HEK293 (cell line): ENCODE measurements around the gene SLC26A1.
A peak's percentile ranks its signal among the peaks of the same experiment; 100 is the strongest.

Experiments used
- CTCF ChIA-PET: fragments of 350-600 bp; formaldehyde crosslinking; extraction: SDS; loops from one replicate; lab custom pipeline; 2021; ENCODE audit warnings: antibody characterized with exemption; lab: Yijun Ruan, JAX
- POLR2A ChIA-PET: fragments of 300-600 bp; formaldehyde crosslinking; extraction: SDS; loops from one replicate; lab custom pipeline; 2020; ENCODE audit warnings: antibody characterized with exemption, inconsistent platforms; lab: Yijun Ruan, JAX
- H3K27ac ChIP-seq: fragments of 200-500 bp; sonication (Bioruptor generic); 2 replicates; pipeline ENCODE4 v1.5.1; 2014; ENCODE audit warnings: low read depth, low read length, control low read depth, inconsistent platforms; ENCODE audit errors: extremely low read depth
- H3K36me3 ChIP-seq, 2 experiments: fragments of 200-500 bp in 1 of 2; sonication (Bioruptor generic) in 1 of 2; 1 replicate in 1 of 2; 2 replicates in 1 of 2; pipeline ENCODE4 v1.5.1; 2014 to 2017; ENCODE audit warnings: inconsistent platforms in 2 of 2, low read length in 2 of 2; ENCODE audit not compliant: control insufficient read depth in 2 of 2, insufficient read depth in 1 of 2
- H3K4me1 ChIP-seq: fragments of 200-500 bp; sonication (Bioruptor generic); 2 replicates; pipeline ENCODE4 v1.5.1; 2014; ENCODE audit warnings: mild to moderate bottlenecking, low read length, inconsistent platforms; ENCODE audit not compliant: control insufficient read depth, insufficient read depth
- H3K4me3 ChIP-seq: 2 replicates; pipeline ENCODE4 v1.5.1; 2011; ENCODE audit warnings: low read depth, mild to moderate bottlenecking, control low read depth, low read length, moderate library complexity
- H3K9me3 ChIP-seq: fragments of 200-500 bp; sonication (Bioruptor generic); 2 replicates; pipeline ENCODE4 v1.5.1; 2014; ENCODE audit warnings: low read depth, low read length, inconsistent platforms; ENCODE audit not compliant: control insufficient read depth, insufficient read depth
- BCL11B ChIP-seq: fragments of 450-650 bp; formaldehyde crosslinking; IDR thresholded peaks from 2 replicates; pipeline ENCODE4 v1.5.1; 2016; ENCODE audit warnings: low read depth, missing biosample characterization, missing genetic modification characterization
- CTCF ChIP-seq: fragments of 450-650 bp; formaldehyde crosslinking; IDR thresholded peaks from 2 replicates; pipeline ENCODE4 v1.5.1; 2016; ENCODE audit warnings: missing biosample characterization, missing genetic modification characterization
- HIC1 ChIP-seq: fragments of 450-650 bp; formaldehyde crosslinking; IDR thresholded peaks from 2 replicates; pipeline ENCODE4 v1.5.1; 2016; ENCODE audit warnings: missing biosample characterization, missing genetic modification characterization
- IKZF3 ChIP-seq: fragments of 450-650 bp; IDR thresholded peaks from 2 replicates; pipeline ENCODE4 v1.5.0; 2018; ENCODE audit warnings: missing biosample characterization, mild to moderate bottlenecking, missing genetic modification characterization, moderate library complexity
- KLF16 ChIP-seq: fragments of 450-650 bp; formaldehyde crosslinking; IDR thresholded peaks from 2 replicates; pipeline ENCODE4 v1.5.1; 2017; ENCODE audit warnings: missing biosample characterization, missing genetic modification characterization
- KLF7 ChIP-seq: fragments of 450-650 bp; formaldehyde crosslinking; IDR thresholded peaks from 2 replicates; pipeline ENCODE4 v1.5.1; 2016; ENCODE audit warnings: missing biosample characterization, missing genetic modification characterization, borderline replicate concordance
- SCRT1 ChIP-seq: fragments of 450-650 bp; formaldehyde crosslinking; IDR thresholded peaks from 2 replicates; pipeline ENCODE4 v1.5.1; 2016; ENCODE audit warnings: missing biosample characterization, missing genetic modification characterization, borderline replicate concordance
- SP2 ChIP-seq: fragments of 450-650 bp; formaldehyde crosslinking; IDR thresholded peaks from 2 replicates; pipeline ENCODE4 v1.5.1; 2016; ENCODE audit warnings: missing biosample characterization, missing genetic modification characterization
- TSHZ1 ChIP-seq: fragments of 450-650 bp; formaldehyde crosslinking; IDR thresholded peaks from 2 replicates; pipeline ENCODE4 v1.5.1; 2016; ENCODE audit warnings: missing biosample characterization, missing genetic modification characterization, borderline replicate concordance
- ZBTB20 ChIP-seq: fragments of 450-650 bp; formaldehyde crosslinking; IDR thresholded peaks from 2 replicates; pipeline ENCODE4 v1.5.1; 2016; ENCODE audit warnings: missing biosample characterization, missing genetic modification characterization
- ZBTB21 ChIP-seq: fragments of 450-650 bp; formaldehyde crosslinking; IDR thresholded peaks from 2 replicates; pipeline ENCODE4 v1.5.1; 2017; ENCODE audit warnings: missing biosample characterization, missing genetic modification characterization
- ZFHX2 ChIP-seq: fragments of 450-650 bp; formaldehyde crosslinking; conservative IDR thresholded peaks from 2 replicates; pipeline ENCODE4 v1.5.1; 2016; ENCODE audit warnings: missing biosample characterization, missing genetic modification characterization
- ZFP69B ChIP-seq: fragments of 450-650 bp; formaldehyde crosslinking; IDR thresholded peaks from 2 replicates; pipeline ENCODE4 v1.5.1; 2016; ENCODE audit warnings: missing biosample characterization, missing genetic modification characterization
- ZNF175 ChIP-seq: fragments of 450-650 bp; formaldehyde crosslinking; IDR thresholded peaks from 2 replicates; pipeline ENCODE4 v1.5.1; 2016; ENCODE audit warnings: missing biosample characterization, missing genetic modification characterization
- ZNF311 ChIP-seq: fragments of 450-650 bp; formaldehyde crosslinking; IDR thresholded peaks from 2 replicates; pipeline ENCODE4 v1.5.1; 2017; ENCODE audit warnings: missing biosample characterization, missing genetic modification characterization, borderline replicate concordance
- ZNF324 ChIP-seq: fragments of 450-650 bp; formaldehyde crosslinking; IDR thresholded peaks from 2 replicates; pipeline ENCODE4 v1.5.1; 2016; ENCODE audit warnings: missing biosample characterization, missing genetic modification characterization
- ZNF335 ChIP-seq: fragments of 450-650 bp; formaldehyde crosslinking; conservative IDR thresholded peaks from 2 replicates; pipeline ENCODE4 v1.5.1; 2016; ENCODE audit warnings: missing biosample characterization, missing genetic modification characterization
- ZNF341 ChIP-seq: fragments of 450-650 bp; formaldehyde crosslinking; IDR thresholded peaks from 2 replicates; pipeline ENCODE4; 2016; ENCODE audit warnings: low read depth, missing biosample characterization, missing genetic modification characterization
- ZNF350 ChIP-seq: fragments of 450-650 bp; formaldehyde crosslinking; IDR thresholded peaks from 2 replicates; pipeline ENCODE4 v1.5.0; 2017; ENCODE audit warnings: missing biosample characterization, mild to moderate bottlenecking, missing genetic modification characterization
- ZNF449 ChIP-seq: fragments of 450-650 bp; formaldehyde crosslinking; IDR thresholded peaks from 2 replicates; pipeline ENCODE4 v1.5.1; 2017; ENCODE audit warnings: missing biosample characterization, mild to moderate bottlenecking, missing genetic modification characterization, moderate library complexity
- ZNF488 ChIP-seq: fragments of 450-650 bp; formaldehyde crosslinking; IDR thresholded peaks from 2 replicates; pipeline ENCODE4 v1.5.1; 2016; ENCODE audit warnings: missing biosample characterization, missing genetic modification characterization
- ZNF530 ChIP-seq: fragments of 450-650 bp; formaldehyde crosslinking; IDR thresholded peaks from 2 replicates; pipeline ENCODE4 v1.5.1; 2016; ENCODE audit warnings: low read depth, missing biosample characterization, missing genetic modification characterization
- ZNF610 ChIP-seq: fragments of 450-650 bp; formaldehyde crosslinking; IDR thresholded peaks from 2 replicates; pipeline ENCODE4 v1.5.1; 2016; ENCODE audit warnings: missing biosample characterization, missing genetic modification characterization, borderline replicate concordance
- ZNF677 ChIP-seq: fragments of 450-650 bp; IDR thresholded peaks from 2 replicates; pipeline ENCODE4 v1.5.0; 2018; ENCODE audit warnings: missing biosample characterization, mild to moderate bottlenecking, missing genetic modification characterization, moderate library complexity
- ZNF768 ChIP-seq: fragments of 450-650 bp; formaldehyde crosslinking; IDR thresholded peaks from 2 replicates; pipeline ENCODE4 v1.5.1; 2018; ENCODE audit warnings: missing biosample characterization, mild to moderate bottlenecking, missing genetic modification characterization
- ZNF777 ChIP-seq: fragments of 450-650 bp; formaldehyde crosslinking; IDR thresholded peaks from 2 replicates; pipeline ENCODE4 v1.5.1; 2017; ENCODE audit warnings: missing biosample characterization, missing genetic modification characterization, borderline replicate concordance

The SLC26A1 gene

GRCh38 chr4:1009542-1010394, 16.6 kb upstream of the SLC26A1 start (continued):
- TF ChIP-seq ZNF175 = no peak
- TF ChIP-seq BCL11B (tag by site-specific recombination) = peak; percentile 21; the same call in 1 of the 2 replicates
- peak; percentile 97 for TF ChIP-seq ZFP69B
- TF ChIP-seq ZNF610 (tag by site-specific recombination) = peak; percentile 65; the same call in 1 of the 2 replicates
- TF ChIP-seq ZBTB21 = no peak
- no peak for TF ChIP-seq TSHZ1 (tag by site-specific recombination)
- TF ChIP-seq ZNF324 = no peak
- TF ChIP-seq ZNF530 (tag by site-specific recombination) = no peak
- TF ChIP-seq ZNF777 = 0 out of 2 replicates have a peak, but pooled peaks have one; percentile 45
- peak; percentile 75 for TF ChIP-seq KLF16
- TF ChIP-seq ZNF311 (tag by site-specific recombination) = no peak
- TF ChIP-seq ZNF335 (tag by site-specific recombination) = peak; percentile 50; the same call in 1 of the 2 replicates
- no peak for TF ChIP-seq ZNF677 (tag by site-specific recombination)
- TF ChIP-seq ZFHX2 = peak; percentile 91
- TF ChIP-seq IKZF3 (tag by site-specific recombination) = no peak
- TF ChIP-seq CTCF = peak; percentile 29; the same call in 1 of the 2 replicates
- peak; percentile 42; the same call in 1 of the 2 replicates for TF ChIP-seq SCRT1 (tag by site-specific recombination)
- TF ChIP-seq ZNF768 = no peak

GRCh38 chr4:1008840-1009541, 15.8 kb upstream of the SLC26A1 start:
- no peak overlapping the region for H3K27ac ChIP-seq
- H3K9me3 ChIP-seq = no peaks in the 10 kb centered on the region
- H3K4me3 ChIP-seq = peak overlapping the region; percentile 16
- CTCF ChIA-PET = no interaction called here
- POLR2A ChIA-PET = no interaction called here
- no peaks in the 10 kb centered on the region; the same call in 1 of the 2 replicates for H3K4me1 ChIP-seq
- peaks cover 0 to 14% of the 10 kb centered on the region in 2 experiments; a peak in 1 of 3 replicates for H3K36me3 ChIP-seq
- TF ChIP-seq ZNF335 (tag by site-specific recombination) (peak; percentile 66), ZNF449 (tag by site-specific recombination) (no peak), ZNF488 (tag by site-specific recombination) (no peak), ZNF341 (tag by site-specific recombination) (peak; percentile 24; the same call in 1 of the 2 replicates), KLF7 (tag by site-specific recombination) (no peak), SP2 (peak; percentile 29), HIC1 (no peak), ZNF350 (no peak), ZBTB20 (tag by site-specific recombination) (peak; percentile 12; the same call in 1 of the 2 replicates)
